HEK293 (cell line): ENCODE measurements around the gene ROR2.

Experiments used
- CTCF ChIA-PET: fragments of 350-600 bp; formaldehyde crosslinking; extraction: SDS; loops from one replicate; lab custom pipeline; 2021; ENCODE audit warnings: antibody characterized with exemption; lab: Yijun Ruan, JAX
- POLR2A ChIA-PET: fragments of 300-600 bp; formaldehyde crosslinking; extraction: SDS; loops from one replicate; lab custom pipeline; 2020; ENCODE audit warnings: antibody characterized with exemption, inconsistent platforms; lab: Yijun Ruan, JAX
- H3K27ac ChIP-seq: fragments of 200-500 bp; sonication (Bioruptor generic); 2 replicates; pipeline ENCODE4 v1.5.1; 2014; ENCODE audit warnings: low read depth, low read length, control low read depth, inconsistent platforms; ENCODE audit errors: extremely low read depth
- H3K36me3 ChIP-seq, 2 experiments: fragments of 200-500 bp in 1 of 2; sonication (Bioruptor generic) in 1 of 2; 1 replicate in 1 of 2; 2 replicates in 1 of 2; pipeline ENCODE4 v1.5.1; 2014 to 2017; ENCODE audit warnings: inconsistent platforms in 2 of 2, low read length in 2 of 2; ENCODE audit not compliant: control insufficient read depth in 2 of 2, insufficient read depth in 1 of 2
- H3K4me1 ChIP-seq: fragments of 200-500 bp; sonication (Bioruptor generic); 2 replicates; pipeline ENCODE4 v1.5.1; 2014; ENCODE audit warnings: mild to moderate bottlenecking, low read length, inconsistent platforms; ENCODE audit not compliant: control insufficient read depth, insufficient read depth
- H3K4me3 ChIP-seq: 2 replicates; pipeline ENCODE4 v1.5.1; 2011; ENCODE audit warnings: low read depth, mild to moderate bottlenecking, control low read depth, low read length, moderate library complexity
- H3K9me3 ChIP-seq: fragments of 200-500 bp; sonication (Bioruptor generic); 2 replicates; pipeline ENCODE4 v1.5.1; 2014; ENCODE audit warnings: low read depth, low read length, inconsistent platforms; ENCODE audit not compliant: control insufficient read depth, insufficient read depth
- BCL11B ChIP-seq: fragments of 450-650 bp; formaldehyde crosslinking; IDR thresholded peaks from 2 replicates; pipeline ENCODE4 v1.5.1; 2016; ENCODE audit warnings: low read depth, missing biosample characterization, missing genetic modification characterization
- IKZF3 ChIP-seq: fragments of 450-650 bp; IDR thresholded peaks from 2 replicates; pipeline ENCODE4 v1.5.0; 2018; ENCODE audit warnings: missing biosample characterization, mild to moderate bottlenecking, missing genetic modification characterization, moderate library complexity
- MZF1 ChIP-seq: fragments of 450-650 bp; formaldehyde crosslinking; IDR thresholded peaks from 2 replicates; pipeline ENCODE4 v1.5.1; 2017; ENCODE audit warnings: missing biosample characterization, missing genetic modification characterization, borderline replicate concordance
- RBAK ChIP-seq: fragments of 450-650 bp; formaldehyde crosslinking; IDR thresholded peaks from 2 replicates; pipeline ENCODE4 v1.5.1; 2016; ENCODE audit warnings: missing biosample characterization, missing genetic modification characterization
- REST ChIP-seq: fragments of 450-650 bp; formaldehyde crosslinking; IDR thresholded peaks from 2 replicates; pipeline ENCODE4 v1.5.1; 2016; ENCODE audit warnings: missing biosample characterization, missing genetic modification characterization
- SCRT1 ChIP-seq: fragments of 450-650 bp; formaldehyde crosslinking; IDR thresholded peaks from 2 replicates; pipeline ENCODE4 v1.5.1; 2016; ENCODE audit warnings: missing biosample characterization, missing genetic modification characterization, borderline replicate concordance
- ZBTB1 ChIP-seq: fragments of 450-650 bp; formaldehyde crosslinking; IDR thresholded peaks from 2 replicates; pipeline ENCODE4 v1.5.1; 2016; ENCODE audit warnings: missing biosample characterization, missing genetic modification characterization
- ZNF140 ChIP-seq: fragments of 450-650 bp; formaldehyde crosslinking; IDR thresholded peaks from 2 replicates; pipeline ENCODE4 v1.5.1; 2016; ENCODE audit warnings: missing biosample characterization, missing genetic modification characterization
- ZNF211 ChIP-seq: fragments of 450-650 bp; formaldehyde crosslinking; IDR thresholded peaks from 2 replicates; pipeline ENCODE4 v1.5.1; 2016; ENCODE audit warnings: low read depth, missing biosample characterization, missing genetic modification characterization
- ZNF23 ChIP-seq: fragments of 450-650 bp; formaldehyde crosslinking; IDR thresholded peaks from 2 replicates; pipeline ENCODE4 v1.5.1; 2016; ENCODE audit warnings: missing biosample characterization, missing genetic modification characterization, borderline replicate concordance
- ZNF24 ChIP-seq: fragments of 450-650 bp; formaldehyde crosslinking; IDR thresholded peaks from 2 replicates; pipeline ENCODE4 v1.5.1; 2016; ENCODE audit warnings: missing biosample characterization, missing genetic modification characterization
- ZNF248 ChIP-seq: fragments of 450-650 bp; formaldehyde crosslinking; IDR thresholded peaks from 2 replicates; pipeline ENCODE4 v1.5.1; 2017; ENCODE audit warnings: missing biosample characterization, missing genetic modification characterization
- ZNF26 ChIP-seq: fragments of 450-650 bp; formaldehyde crosslinking; IDR thresholded peaks from 2 replicates; pipeline ENCODE4 v1.5.1; 2016; ENCODE audit warnings: missing biosample characterization, missing genetic modification characterization
- ZNF335 ChIP-seq: fragments of 450-650 bp; formaldehyde crosslinking; conservative IDR thresholded peaks from 2 replicates; pipeline ENCODE4 v1.5.1; 2016; ENCODE audit warnings: missing biosample characterization, missing genetic modification characterization
- ZNF488 ChIP-seq: fragments of 450-650 bp; formaldehyde crosslinking; IDR thresholded peaks from 2 replicates; pipeline ENCODE4 v1.5.1; 2016; ENCODE audit warnings: missing biosample characterization, missing genetic modification characterization
- ZNF501 ChIP-seq: fragments of 450-650 bp; formaldehyde crosslinking; IDR thresholded peaks from 2 replicates; pipeline ENCODE4 v1.5.1; 2016; ENCODE audit warnings: missing biosample characterization, missing genetic modification characterization
- ZNF610 ChIP-seq: fragments of 450-650 bp; formaldehyde crosslinking; IDR thresholded peaks from 2 replicates; pipeline ENCODE4 v1.5.1; 2016; ENCODE audit warnings: missing biosample characterization, missing genetic modification characterization, borderline replicate concordance
- ZNF707 ChIP-seq: fragments of 450-650 bp; formaldehyde crosslinking; IDR thresholded peaks from 2 replicates; pipeline ENCODE4 v1.5.1; 2016; ENCODE audit warnings: missing biosample characterization, missing genetic modification characterization
- ZNF837 ChIP-seq: fragments of 450-650 bp; formaldehyde crosslinking; IDR thresholded peaks from 2 replicates; pipeline ENCODE4 v1.5.1; 2016; ENCODE audit warnings: missing biosample characterization, missing genetic modification characterization
- ZSCAN16 ChIP-seq: fragments of 450-650 bp; formaldehyde crosslinking; IDR thresholded peaks from 2 replicates; pipeline ENCODE4 v1.5.1; 2016; ENCODE audit warnings: missing biosample characterization, missing genetic modification characterization
- TF ChIP-seq, protein P1 (sequence below): fragments of 450-650 bp; formaldehyde crosslinking; IDR thresholded peaks from 2 replicates; pipeline ENCODE4 v1.5.1; 2016; ENCODE audit warnings: missing biosample characterization, missing genetic modification characterization
- TF ChIP-seq, protein P2 (sequence below): fragments of 450-650 bp; formaldehyde crosslinking; IDR thresholded peaks from 2 replicates; pipeline ENCODE4 v1.5.1; 2016; ENCODE audit warnings: missing biosample characterization, missing genetic modification characterization

The ROR2 gene

GRCh38 chr9:91814753-91815152 lies 135.3 kb downstream of the ROR2 start:
- Histone ChIP-seq H3K4me1 (peaks cover 2% of the 10 kb centered on the region; the same call in 1 of the 2 replicates), H3K4me3 (no peak overlapping the region), H3K9me3 (no peaks in the 10 kb centered on the region), H3K36me3 (no peaks in the 10 kb centered on the region), H3K27ac (no peak overlapping the region)
- POLR2A ChIA-PET, result no interaction called here
- CTCF ChIA-PET, result interaction anchor here (0.5 to 0.7 kb wide), 2 partner anchors 110 to 154 kb away, joined by 3 read pairs; no protein-coding TSS in a partner anchor
- TF ChIP-seq ZNF24, result no peak
- TF ChIP-seq ZNF501 (tag by site-specific recombination), result no peak
- TF ChIP-seq ZNF26 (tag by site-specific recombination), result no peak
- TF ChIP-seq ZNF335 (tag by site-specific recombination), result peak; percentile 69

DNA sequence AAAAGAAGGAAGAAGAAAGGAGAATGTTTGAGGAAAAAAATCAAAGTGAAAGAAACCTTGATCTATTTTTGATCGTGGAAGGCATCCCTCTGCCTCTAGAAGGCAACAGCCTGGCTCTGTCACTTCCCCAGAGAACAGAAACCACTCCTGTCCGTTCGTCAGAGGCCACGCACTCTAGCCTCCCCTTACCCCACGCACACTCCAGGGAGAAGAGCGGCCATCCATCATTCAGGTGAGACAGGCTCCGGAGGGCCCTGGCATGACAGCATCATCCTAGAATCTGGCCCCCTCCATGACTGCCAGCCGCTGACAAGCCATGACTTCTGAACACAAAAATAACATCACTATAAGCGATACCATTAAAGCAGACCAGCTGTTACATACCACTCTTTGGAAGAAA lies 135.8 kb downstream of the ROR2 start:
- no peaks in the 10 kb centered on the region for H3K9me3 ChIP-seq
- ChIA-PET POLR2A (no interaction called here), CTCF (no interaction called here)
- H3K27ac ChIP-seq, result no peak overlapping the region
- H3K4me1 ChIP-seq, result peaks cover 2% of the 10 kb centered on the region; the same call in 1 of the 2 replicates
- no peaks in the 10 kb centered on the region for H3K36me3 ChIP-seq
- TF ChIP-seq ZSCAN16 (no peak), MZF1 (tag by site-specific recombination) (no peak), ZNF211 (no peak), SCRT1 (no peak), RBAK (tag by site-specific recombination) (no peak), ZNF837 (tag by site-specific recombination) (no peak), ZNF140 (tag by site-specific recombination) (no peak), REST (tag by site-specific recombination) (no peak)
- no peak overlapping the region for H3K4me3 ChIP-seq

DNA sequence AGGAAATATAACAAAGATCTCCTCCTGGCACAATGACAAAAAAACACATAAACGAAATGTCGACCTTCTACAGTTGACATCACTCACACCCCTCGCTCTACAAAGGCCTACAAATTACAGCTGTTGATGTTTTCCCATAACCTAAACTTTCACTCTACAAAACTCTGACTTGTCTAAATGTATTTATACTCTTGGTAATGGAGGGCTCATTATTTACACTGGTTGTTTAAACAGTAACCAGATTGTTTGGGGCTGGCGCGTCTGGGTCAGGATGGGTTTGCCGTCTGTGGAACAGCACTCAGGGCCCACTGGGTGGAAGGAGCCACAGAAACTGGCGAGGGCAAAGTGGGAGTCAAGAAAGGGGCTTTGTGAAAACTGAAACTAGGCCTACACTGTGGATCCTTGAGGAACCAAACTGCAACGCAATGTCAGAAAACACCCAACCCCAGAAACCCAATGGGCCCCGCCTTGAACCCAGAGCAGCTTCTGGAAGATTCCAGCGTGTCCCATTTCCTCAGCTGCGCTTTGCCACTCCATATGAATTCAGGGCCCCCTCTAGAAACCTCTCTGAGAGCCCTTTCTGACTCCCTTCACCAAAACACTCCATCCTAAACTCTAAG lies 136.7 kb downstream of the ROR2 start:
- ChIA-PET CTCF (interaction anchor here (0.6 to 1.5 kb wide), 2 partner anchors 71 to 141 kb away, joined by 3 to 5 read pairs; no protein-coding TSS in a partner anchor), POLR2A (no interaction called here)
- no peaks in the 10 kb centered on the region for H3K9me3 ChIP-seq
- no peak for TF ChIP-seq IKZF3
- no peak for TF ChIP-seq BCL11B (tag by site-specific recombination)
- TF ChIP-seq ZNF248 (tag by site-specific recombination), result no peak
- TF ChIP-seq ZNF488 (tag by site-specific recombination), result no peak
- TF ChIP-seq, protein P1, sequence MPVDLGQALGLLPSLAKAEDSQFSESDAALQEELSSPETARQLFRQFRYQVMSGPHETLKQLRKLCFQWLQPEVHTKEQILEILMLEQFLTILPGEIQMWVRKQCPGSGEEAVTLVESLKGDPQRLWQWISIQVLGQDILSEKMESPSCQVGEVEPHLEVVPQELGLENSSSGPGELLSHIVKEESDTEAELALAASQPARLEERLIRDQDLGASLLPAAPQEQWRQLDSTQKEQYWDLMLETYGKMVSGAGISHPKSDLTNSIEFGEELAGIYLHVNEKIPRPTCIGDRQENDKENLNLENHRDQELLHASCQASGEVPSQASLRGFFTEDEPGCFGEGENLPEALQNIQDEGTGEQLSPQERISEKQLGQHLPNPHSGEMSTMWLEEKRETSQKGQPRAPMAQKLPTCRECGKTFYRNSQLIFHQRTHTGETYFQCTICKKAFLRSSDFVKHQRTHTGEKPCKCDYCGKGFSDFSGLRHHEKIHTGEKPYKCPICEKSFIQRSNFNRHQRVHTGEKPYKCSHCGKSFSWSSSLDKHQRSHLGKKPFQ, result no peak
- TF ChIP-seq ZNF23, result no peak
- no peak for TF ChIP-seq ZNF610 (tag by site-specific recombination)
- TF ChIP-seq, protein P2, sequence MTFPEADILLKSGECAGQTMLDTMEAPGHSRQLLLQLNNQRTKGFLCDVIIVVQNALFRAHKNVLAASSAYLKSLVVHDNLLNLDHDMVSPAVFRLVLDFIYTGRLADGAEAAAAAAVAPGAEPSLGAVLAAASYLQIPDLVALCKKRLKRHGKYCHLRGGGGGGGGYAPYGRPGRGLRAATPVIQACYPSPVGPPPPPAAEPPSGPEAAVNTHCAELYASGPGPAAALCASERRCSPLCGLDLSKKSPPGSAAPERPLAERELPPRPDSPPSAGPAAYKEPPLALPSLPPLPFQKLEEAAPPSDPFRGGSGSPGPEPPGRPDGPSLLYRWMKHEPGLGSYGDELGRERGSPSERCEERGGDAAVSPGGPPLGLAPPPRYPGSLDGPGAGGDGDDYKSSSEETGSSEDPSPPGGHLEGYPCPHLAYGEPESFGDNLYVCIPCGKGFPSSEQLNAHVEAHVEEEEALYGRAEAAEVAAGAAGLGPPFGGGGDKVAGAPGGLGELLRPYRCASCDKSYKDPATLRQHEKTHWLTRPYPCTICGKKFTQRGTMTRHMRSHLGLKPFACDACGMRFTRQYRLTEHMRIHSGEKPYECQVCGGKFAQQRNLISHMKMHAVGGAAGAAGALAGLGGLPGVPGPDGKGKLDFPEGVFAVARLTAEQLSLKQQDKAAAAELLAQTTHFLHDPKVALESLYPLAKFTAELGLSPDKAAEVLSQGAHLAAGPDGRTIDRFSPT (tag by site-specific recombination), result no peak
- TF ChIP-seq ZNF707, result no peak
- TF ChIP-seq ZBTB1 (tag by site-specific recombination), result no peak

More for the DNA sequence above, 136.7 kb downstream of the ROR2 start:
- Histone ChIP-seq H3K36me3 (no peaks in the 10 kb centered on the region), H3K4me3 (no peak overlapping the region), H3K4me1 (peaks cover 2% of the 10 kb centered on the region; the same call in 1 of the 2 replicates), H3K27ac (no peak overlapping the region)
